ENCODE data around the gene ASB18.

ASB18 gene

DNA sequence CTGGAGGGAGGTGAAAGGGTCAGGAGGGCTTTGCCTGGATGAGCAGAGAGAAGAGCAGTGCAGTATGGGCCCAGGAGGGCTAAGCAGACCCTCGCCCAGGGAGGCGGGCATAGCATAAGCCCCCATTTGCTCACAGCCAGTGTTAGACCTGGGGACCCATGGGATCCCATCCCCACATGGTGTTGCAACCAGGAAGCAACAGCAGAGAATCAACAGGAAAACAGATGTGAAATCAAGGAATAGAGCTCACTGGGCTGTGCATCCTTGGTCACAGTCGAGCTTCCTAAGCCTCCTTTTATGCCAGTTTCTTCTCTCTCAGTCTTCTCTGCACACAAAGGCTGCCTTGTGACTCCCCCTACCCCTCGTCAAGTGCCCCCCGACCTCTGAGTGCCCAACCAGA is 19.9 kb downstream of the ASB18 start:
- in situ Hi-C loops (cut with HindIII; ENCODE audit: low sequenced_read_pairs) = no loop called here

DNA sequence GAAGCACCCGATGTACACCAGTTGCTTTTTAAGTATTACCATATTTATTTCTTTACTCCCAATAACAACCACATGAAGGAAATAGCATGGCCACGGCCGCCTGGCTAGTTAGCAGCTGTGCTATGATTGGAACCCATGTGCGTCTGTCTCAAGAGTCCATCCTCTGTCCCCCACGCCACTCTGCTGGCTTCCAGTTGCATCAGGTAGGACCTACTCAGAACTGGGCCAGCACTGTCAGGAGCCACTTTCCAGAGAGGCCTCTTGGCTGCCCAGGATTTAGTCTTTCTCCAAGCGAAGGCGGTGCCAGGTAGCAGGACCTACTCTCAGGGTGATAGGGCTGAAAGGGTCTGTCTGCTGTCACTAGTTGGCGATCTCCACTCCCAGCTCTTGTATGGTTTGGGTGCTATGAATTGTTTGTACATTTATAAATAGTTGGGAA is 22.1 kb downstream of the ASB18 start:
- in situ Hi-C loops (cut with HindIII; ENCODE audit: low sequenced_read_pairs) = no loop called here

DNA sequence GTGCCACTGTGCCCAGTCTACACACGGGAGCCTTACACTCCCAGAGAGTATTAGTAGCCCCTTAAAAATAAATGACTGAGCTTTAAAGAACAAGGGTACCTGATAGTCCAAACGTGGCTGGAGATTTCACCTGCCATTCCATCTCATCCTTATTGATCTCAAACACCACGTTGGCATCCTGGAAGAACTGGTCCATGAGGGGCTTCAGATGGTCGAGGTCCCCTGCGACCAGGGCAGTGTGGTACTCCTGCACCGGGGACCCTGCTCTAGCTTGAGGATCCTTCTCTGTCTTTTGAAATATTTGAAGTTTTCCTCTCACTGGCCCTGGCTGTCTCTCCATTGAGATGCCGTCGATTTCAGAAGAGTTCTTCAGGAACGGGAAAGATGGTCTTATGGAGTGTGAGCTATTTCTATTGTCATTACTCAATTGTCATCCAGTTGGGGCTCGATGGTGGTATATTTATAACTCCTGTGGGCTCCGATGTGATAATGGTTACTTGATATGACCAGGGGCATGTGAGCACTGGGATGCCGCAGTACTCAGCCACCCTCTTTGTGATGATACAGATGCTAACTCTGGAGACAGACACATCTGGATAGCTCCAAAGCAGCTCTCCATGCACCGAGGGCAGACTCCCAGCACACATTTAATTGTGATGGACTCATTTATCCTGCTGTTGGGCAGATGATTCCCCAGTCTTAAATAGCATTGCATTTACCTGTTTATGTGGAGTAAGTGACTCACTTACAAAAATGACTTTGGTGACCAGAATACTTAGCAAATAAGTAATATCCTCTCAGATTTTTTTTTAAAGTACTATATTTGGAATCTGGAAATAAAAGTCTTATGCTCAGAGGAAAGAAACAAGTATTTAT is 22.8 kb downstream of the ASB18 start:
- in situ Hi-C loops (cut with HindIII; ENCODE audit: low sequenced_read_pairs) = no loop called here

DNA sequence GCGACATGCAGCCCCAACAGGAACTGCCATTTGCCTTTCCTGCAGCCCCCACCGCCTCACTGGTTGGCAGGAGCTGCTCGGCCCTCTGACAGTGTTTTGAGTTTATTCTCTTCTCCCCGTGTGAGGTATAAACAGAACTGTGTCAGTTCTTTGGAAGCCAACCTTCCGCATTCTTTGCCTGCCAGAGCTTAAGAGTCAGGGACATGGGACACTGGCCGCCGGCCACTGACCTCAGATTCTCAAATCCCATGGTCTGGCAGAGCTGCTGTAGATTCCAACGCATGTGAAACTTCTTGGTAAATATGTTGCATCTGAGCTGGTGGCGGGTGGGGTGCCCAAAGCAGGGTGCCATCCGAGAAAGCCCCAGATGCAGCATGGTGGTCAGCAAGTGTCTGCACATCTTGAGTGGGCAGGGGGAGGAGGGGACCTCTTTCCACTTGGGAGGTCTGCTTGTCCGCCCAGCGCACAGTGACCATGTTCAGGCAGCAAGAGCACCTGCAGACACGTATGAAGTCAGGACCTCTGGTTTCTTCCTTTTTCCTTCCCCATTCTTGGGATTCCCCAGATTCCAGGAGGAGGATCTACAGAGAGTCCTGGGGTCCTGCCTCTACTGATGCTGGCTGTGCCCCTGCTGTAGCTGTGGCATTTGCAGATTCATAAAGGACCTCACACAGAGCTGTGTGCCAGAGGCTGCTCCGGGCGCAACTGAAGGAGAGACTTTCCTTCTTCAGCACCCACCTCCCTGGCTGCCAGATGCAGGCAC is 23.8 kb downstream of the ASB18 start:
- in situ Hi-C loops (cut with HindIII; ENCODE audit: low sequenced_read_pairs) = no loop called here

DNA sequence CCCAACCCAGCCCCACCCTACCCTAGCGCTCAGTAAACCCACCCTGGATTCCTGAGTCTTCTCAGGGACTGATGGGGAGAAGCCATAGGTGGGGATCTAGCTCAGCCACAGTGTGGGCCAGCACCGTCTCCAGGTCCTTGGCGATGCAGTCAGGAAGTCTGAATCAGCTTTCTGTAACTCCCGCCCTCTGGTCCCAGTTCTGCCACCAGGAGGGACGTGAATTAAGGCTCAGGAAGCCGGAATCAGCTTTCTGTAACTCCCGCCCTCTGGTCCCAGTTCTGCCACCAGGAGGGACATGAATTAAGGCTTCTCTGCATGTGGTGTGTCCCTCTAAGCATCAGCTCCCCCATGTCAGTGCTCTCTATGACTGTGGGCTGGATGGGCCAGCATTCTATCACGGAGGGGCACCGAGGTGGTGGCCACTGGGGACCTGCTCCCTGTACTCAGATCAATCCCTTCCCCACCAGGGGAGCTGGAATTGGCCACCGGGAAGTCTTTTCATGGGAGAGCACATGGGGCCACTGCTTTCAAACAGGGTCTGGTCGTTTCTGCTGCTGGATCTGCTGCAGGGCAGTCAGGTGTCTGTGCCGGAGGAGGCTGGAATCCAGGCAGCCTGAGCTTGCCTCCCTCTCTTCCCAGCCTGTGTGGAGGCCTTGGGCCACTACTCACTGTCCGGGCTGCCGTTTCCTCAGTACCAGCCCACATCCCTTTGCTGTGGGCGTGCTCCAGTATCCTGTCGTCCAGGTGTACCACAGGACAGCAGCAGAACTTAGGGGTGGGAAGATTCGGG is 24.7 kb downstream of the ASB18 start:
- in situ Hi-C loops (cut with HindIII; ENCODE audit: low sequenced_read_pairs) = no loop called here

DNA sequence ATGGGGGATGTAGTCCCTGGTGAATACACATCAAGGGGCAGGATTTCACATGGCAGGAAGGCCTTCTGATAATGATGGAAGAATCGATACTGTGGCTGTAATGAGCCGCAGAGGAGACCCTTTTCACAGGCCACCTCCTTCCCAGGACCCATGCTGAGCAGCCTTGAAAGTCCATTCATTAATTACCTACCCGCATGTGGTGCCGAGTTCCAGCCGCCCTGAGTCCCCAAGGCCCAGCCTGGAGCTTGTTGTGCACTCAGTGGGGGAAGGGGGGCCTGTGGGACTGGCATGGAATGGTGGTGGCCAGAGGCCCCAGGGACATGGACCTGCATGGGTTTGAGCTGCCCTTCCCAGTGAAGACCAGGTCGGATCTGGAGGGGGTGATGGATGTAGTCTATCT is 25.5 kb downstream of the ASB18 start:
- in situ Hi-C loops (cut with HindIII; ENCODE audit: low sequenced_read_pairs) = no loop called here

DNA sequence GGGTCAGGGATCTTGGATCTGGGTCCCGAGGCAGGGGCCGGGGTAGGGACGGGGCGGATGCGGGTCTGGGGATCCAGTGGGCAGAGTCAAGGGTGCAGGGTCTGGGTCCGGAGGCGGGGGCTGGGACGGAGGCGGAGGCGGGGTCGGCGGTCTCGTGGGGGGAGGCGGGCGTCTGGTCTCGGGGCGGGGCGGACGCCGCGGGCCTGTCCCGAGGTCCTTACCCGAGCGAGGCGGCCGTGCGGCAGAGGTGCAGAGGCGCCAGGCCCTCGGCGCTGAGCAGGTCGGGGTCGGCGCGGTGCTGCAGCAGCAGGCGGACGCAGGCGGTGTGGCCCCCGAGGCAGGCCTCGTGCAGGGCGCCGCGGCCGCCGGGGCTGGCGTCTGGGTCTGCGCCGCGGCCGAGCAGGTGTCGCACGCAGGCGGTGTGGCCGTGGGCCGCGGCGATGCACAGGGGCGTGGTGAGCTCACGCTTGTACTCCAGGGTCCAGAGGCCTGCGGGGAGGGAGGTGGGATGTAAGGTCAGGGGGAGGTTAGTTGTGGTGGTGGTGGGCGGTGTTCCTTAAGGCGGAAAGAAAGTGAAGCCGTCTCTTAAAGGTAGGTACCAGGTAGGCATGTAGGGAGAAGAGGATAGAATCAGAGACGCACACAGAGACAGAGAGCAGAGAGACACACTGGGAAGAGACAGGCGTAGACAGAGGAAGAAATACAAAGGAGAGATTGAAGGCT is 26.6 kb downstream of the ASB18 start:
- in situ Hi-C loops (cut with HindIII; ENCODE audit: low sequenced_read_pairs) = no loop called here

DNA sequence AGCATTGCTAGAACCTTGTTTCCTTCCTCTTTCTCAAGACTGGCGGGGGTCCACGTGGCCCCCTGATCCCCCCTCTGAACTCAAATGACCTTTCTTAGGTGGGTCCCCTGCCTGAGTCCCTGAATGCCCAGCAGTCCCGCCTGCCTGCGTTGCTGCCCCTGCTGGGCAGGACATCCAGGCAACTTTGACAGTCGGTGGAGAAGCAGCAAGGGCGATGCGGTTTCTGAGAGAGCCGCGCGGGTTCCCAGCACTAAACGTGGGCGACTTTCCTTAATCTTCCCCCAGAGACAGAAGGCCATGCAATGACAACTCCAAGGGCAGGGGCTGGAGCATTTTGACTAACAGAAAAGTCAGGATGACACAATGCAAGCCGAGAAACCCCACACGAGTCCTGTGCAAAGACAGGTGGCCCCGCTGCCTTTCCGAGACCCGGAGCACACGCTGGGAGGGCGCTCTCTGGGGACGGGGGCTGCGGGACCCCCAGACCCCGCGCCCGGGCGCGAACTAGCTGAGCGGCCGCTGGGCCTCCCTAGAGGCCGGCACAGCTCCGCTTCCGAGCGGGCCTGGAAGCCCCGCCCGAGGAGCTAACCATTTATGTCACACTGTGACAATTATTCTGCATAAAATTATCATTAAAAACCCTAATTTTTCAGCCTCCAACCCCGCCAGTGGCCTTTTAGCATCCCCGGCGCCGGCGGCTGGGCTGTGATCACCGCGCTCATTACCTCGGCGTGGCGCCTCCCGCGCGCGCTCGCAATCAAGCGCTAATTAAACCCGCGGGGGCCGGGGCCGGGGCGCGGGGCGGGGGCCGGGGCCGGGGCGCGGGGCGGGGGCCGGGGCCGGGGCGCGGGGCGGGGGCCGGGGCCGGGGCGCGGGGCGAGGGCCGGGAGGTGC is 27.4 kb downstream of the ASB18 start:
- in situ Hi-C loops (cut with HindIII; ENCODE audit: low sequenced_read_pairs) = no loop called here

DNA sequence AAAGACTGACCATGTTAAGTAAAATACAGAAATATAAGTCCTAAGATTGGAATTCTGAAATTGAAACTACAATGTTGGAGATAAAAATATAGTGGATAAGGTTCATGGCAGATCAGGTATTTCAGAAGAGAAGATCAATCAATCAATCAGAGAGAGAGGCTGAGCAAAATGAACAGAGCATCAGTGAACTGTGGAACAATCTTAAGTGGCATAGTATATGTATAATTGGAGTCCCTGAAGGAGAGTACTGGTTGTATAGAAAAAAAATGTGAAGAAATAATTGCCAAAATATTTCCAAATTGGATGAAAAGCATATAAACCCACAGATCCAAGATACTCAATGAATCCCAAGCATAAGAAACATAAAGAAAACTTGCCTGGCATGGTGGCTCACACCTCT is 35.0 kb downstream of the ASB18 start:
- in situ Hi-C loops (cut with HindIII; ENCODE audit: low sequenced_read_pairs) = no loop called here

DNA sequence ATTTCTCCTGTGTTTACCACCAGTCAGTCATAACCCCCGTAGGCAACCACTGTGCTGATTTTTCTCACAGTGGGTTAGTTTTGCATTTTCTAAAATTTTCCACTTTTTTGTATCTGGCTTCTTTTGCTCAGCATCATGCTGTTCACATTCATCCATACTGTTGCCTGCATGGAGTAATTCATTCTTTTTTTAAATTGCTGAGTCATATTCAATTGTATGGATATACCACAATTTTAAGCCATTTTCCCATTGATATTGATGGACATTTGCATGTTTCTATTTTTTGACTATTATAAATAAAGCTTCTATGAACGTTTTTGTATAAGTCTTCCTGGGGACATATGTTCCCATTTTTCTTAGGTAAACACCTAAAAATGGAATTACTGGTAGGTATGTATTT is 40.5 kb downstream of the ASB18 start:
- in situ Hi-C loops (cut with HindIII; ENCODE audit: low sequenced_read_pairs) = no loop called here

DNA sequence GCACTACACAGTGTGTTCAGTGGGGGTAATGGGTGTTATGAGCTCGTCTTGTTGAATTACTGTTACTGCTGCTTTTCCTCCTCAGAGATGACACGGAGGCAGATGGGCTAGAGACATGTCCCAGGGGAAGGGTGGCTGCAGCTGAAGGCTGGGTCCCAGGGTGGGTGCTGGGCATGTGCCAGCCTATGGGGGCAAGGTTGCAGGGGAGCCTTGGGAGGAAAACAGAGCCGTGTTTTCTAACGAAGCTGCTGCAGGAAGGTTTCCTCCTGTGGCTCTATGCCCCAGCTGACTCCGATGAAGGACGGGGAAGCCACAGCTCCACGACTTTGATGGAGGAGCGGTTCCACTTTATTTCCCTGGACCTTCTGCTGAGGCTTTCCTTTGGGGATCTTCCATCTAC is 42.4 kb downstream of the ASB18 start:
- in situ Hi-C loops (cut with HindIII; ENCODE audit: low sequenced_read_pairs) = no loop called here

DNA sequence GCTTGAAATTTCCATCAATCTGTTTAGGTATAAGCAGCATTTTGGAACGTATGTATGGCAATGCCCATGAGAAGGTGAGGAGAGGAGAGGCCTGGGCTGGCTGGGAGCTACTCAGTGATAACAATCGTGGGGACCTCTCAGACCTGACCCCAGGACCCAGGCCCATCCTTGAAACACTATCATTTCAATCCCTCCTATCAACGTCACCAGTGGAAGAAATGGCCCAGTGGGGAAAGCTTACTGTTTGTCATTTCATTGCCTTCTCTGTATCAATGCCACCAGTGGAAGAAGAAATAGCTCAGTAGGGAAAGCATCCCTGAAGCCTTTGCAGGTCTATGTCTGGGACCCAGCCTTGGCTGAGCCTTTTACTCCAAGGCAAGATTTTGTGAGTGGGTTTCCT is 44.8 kb downstream of the ASB18 start:
- in situ Hi-C loops (cut with HindIII; ENCODE audit: low sequenced_read_pairs) = no loop called here

DNA sequence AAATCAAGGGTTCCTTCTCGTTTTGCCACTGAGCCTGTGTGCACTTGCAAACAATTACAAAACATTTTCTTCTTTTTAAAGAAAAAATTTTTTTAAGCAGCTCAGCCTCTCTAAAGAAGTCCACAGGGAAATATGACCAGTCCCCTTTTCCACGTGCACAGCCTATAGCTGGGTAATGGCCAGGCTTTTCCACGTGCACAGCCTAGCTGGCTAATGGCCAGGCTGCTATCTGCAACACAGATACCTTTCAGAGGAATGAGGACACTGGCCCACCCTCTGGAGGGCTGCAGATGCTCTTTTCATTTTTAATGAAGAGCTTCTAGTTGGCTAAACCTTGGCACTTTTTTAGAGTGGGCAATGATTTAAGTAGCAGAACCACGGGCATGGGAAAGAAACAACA is 46.3 kb downstream of the ASB18 start:
- in situ Hi-C loops (cut with HindIII; ENCODE audit: low sequenced_read_pairs) = no loop called here

DNA sequence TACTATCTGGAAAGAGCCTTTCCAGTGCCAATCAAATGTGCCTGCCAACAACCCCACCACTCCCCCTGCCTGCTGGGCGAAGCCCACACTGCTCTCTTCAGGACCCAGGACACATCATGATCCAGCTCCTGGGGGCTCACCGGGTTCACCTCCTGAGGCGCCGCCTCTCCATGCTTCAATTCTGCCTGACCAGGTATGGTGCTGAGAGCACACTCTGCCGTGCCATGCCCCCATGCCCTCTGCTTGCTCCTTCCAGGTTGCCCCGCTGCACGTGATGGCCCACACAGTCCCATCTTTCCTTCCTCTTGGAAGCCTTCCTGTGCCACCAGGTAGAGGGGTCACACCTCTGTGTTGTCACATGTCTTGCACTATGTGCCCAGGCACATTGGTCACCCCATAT is 47.5 kb downstream of the ASB18 start:
- in situ Hi-C loops (cut with HindIII; ENCODE audit: low sequenced_read_pairs) = no loop called here

DNA sequence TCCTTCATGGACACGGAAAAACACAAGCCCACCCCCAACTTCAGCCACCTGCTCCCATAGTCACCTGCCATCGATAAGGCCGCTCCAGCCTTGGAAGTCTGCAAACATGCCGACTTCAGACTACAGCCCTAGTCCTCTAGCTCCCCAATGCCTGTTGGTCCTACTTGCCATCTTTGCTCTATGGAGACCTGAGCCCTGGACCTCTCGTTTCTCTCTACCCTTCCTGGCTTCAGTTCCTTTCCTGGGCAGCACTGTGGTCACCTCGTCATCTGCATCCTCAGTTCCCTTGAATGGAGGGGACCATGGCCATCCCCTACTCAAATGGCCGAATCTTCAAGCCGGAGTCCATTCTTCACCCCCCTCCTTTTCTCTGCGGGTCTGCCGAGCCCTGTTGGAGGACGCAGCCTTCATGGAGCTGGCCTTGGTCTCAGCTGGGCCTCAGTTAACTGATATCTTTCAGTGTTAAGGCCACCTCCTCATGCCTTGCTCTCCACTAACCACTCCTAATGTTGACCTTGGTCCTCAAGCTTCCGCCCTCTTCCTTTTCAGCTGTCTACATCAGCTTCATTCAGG is 48.4 kb downstream of the ASB18 start:
- in situ Hi-C loops (cut with HindIII; ENCODE audit: low sequenced_read_pairs) = no loop called here

DNA sequence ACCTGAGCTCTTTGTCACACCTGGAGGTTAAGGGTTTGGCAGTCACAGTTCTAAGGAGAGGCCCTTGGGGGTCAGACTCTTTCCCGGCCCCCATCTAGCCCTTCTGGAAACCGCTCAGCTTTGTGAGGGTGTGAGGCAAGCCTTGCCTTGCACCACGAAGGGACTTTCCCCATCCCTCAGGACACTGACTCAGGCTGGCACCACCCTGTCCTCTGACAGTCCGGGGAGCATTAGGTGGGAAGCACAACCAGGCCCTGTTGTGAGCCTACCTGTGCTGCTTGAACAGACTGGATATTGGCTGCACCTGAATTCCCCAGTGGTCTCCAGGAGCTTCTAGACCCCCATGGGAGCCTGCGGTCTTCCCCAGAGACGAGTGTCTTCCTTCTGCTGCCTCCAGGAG is 49.0 kb downstream of the ASB18 start:
- in situ Hi-C loops (cut with HindIII; ENCODE audit: low sequenced_read_pairs) = no loop called here

DNA sequence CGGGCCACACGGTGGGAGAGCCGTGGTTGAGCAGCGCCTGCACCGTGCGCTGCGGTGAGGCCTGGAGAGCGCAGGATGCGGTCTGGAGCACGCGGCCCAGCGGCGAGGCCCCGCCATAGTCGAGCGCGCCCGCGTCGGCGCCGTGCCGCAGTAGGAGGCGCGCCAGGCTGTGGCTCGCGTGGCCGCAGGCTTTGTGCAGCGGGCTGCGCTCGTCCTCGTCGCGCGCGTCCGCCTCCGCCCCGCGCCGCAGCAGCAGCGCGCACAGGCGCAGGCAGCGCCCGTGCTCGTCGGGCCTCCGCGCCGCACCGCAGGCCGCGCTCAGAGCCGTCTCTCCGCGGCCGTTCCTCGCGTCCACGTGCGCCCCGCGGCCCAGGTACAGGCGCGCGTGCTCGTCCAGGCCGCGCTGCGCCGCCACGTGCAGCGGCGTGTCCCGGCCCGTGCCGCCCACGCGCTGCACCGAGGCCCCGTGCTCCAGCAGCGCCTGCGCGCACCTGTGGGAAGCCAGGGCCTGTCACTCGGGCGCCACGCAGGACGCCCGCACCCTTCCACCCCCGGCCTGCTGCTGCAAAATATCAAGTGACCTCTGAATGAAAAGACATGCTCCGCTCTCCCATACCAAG is 49.7 kb downstream of the ASB18 start:
- in situ Hi-C loops (cut with HindIII; ENCODE audit: low sequenced_read_pairs) = no loop called here

DNA sequence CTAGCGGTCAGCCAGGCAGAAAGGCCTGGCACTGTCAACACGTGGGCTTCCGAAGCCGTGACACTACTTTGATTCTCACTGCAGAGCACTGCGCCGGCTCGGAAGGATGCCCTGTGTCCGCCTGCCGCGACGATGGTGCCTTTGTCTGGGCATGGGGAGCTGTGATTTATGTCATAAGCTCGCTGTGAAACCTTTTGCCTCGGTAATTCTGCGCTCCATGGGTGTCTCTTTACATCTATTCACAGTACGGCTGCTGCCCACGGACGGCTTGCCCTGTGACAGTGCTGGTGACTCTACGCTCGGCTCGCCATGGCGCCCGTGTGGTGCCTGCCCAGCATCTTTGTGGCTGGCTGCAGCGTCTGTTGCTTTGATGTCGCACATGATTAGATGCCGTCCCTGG is 52.9 kb downstream of the ASB18 start:
- in situ Hi-C loops (cut with HindIII; ENCODE audit: low sequenced_read_pairs) = no loop called here

DNA sequence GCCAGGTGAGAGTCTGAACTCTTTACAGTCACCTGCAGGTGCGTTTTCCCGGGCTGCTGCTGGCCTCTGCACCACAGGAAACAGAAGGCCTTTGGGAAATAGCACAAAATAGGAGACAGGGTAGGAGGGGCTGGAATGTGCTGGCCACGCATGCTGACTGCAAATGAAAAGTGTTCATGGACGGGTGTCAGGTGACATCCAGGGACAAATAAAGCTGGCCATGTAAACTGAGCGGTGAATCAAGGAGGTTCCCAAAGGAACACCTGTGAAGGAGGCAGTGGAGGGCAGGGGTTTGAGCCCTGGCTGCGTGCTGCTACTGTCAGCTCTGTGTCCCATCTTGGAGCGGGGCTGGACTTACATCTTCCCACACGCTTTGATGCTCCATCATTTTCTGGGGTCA is 53.7 kb downstream of the ASB18 start:
- in situ Hi-C loops (cut with HindIII; ENCODE audit: low sequenced_read_pairs) = no loop called here
